MV-4-11 (cell line): ENCODE measurements around the gene NEK7.
"Not testable (repeated sequence)": the region's sequence is repeated elsewhere in the genome, so short reads cannot be mapped to it uniquely, and the experiment has no call there.

ENCODE experiments used
- DNase-seq: peaks from one replicate; lab custom pipeline; 2025; lab: John Stamatoyannopoulos, UW

NEK7 gene

GRCh38 chr1:198156745-198157240, at the start of gene NEK7:
Gene NEK7, plus strand, starts transcription at chr1:198156998. Its CDS starts 75,583 bp downstream, at chr1:198232581.
- DNase-seq = peak; percentile 69

- no peak for DNase-seq
Measured at GRCh38 chr1:198107091-198107501, 49.7 kb upstream of the NEK7 start.

- DNase-seq = no peak
Measured at GRCh38 chr1:198108636-198109370, 48.0 kb upstream of the NEK7 start.

GRCh38 chr1:198109371-198109715, 47.5 kb upstream of the NEK7 start:
- DNase-seq = no peak

- DNase-seq = no peak
Measured at GRCh38 chr1:198113342-198113750, 43.5 kb upstream of the NEK7 start.

GRCh38 chr1:198116069-198116468, 40.7 kb upstream of the NEK7 start:
- DNase-seq = no peak

GRCh38 chr1:198116469-198116868, 40.3 kb upstream of the NEK7 start:
- DNase-seq = no peak

- no peak for DNase-seq
Measured at GRCh38 chr1:198117267-198117666, 39.5 kb upstream of the NEK7 start.

- no peak for DNase-seq
Measured at GRCh38 chr1:198118134-198118533, 38.7 kb upstream of the NEK7 start.

- DNase-seq = no peak
Measured at GRCh38 chr1:198119906-198120305, 36.9 kb upstream of the NEK7 start.

GRCh38 chr1:198121056-198121826, 35.6 kb upstream of the NEK7 start:
- no peak for DNase-seq

GRCh38 chr1:198122693-198123092, 34.1 kb upstream of the NEK7 start:
- no peak for DNase-seq

- no peak for DNase-seq
Measured at GRCh38 chr1:198123133-198123532, 33.7 kb upstream of the NEK7 start.

- DNase-seq = no peak
Measured at GRCh38 chr1:198124673-198125072, 32.1 kb upstream of the NEK7 start.

GRCh38 chr1:198125995-198126735, 30.6 kb upstream of the NEK7 start:
- no peak for DNase-seq

GRCh38 chr1:198128533-198128932, 28.3 kb upstream of the NEK7 start:
- no peak for DNase-seq

GRCh38 chr1:198130053-198130452, 26.7 kb upstream of the NEK7 start:
- not testable (repeated sequence) for DNase-seq

GRCh38 chr1:198132060-198132781, 24.6 kb upstream of the NEK7 start:
- peak; percentile 43 for DNase-seq

- DNase-seq = no peak
Measured at GRCh38 chr1:198134252-198134651, 22.5 kb upstream of the NEK7 start.

- no peak for DNase-seq
Measured at GRCh38 chr1:198135366-198135765, 21.4 kb upstream of the NEK7 start.

GRCh38 chr1:198141668-198142351, 15.0 kb upstream of the NEK7 start:
- DNase-seq = no peak
